ENCODE results near the gene OSCP1. TPM values are rescaled to one million over a fixed set of nuclear protein-coding genes. Genes with fewer than 3 reads are reported as not detected.

Gene OSCP1
- total RNA-seq, 1 experiment from 2014 or later: 5.5 TPM

- intact Hi-C loops (cut with micrococcal nuclease; ENCODE audit: unreplicated experiment): no loop called here
- in situ Hi-C loops (cut with HindIII; ENCODE audit: low pct_unique_long_range_greater_than_20kb, low sequenced_read_pairs): no loop called here
- no TSS peak for BruUV-seq (replicated peaks)
- ChIA-PET CTCF (interaction anchor here (0.7 kb wide), 1 partner anchor 11 kb away, joined by 3 read pairs; no protein-coding TSS in a partner anchor), POLR2A (no interaction called here)
- no peak overlapping the region for H3K4me3 ChIP-seq (ENCODE audit: low read depth in 2 of 2, low read length in 2 of 2)
- no peaks in the 10 kb centered on the region for H3K9me3 ChIP-seq (ENCODE audit: control insufficient read depth, insufficient read depth, low read depth, low read length)
- H3K27me3 ChIP-seq (ENCODE audit: control insufficient read depth, insufficient read depth, low read length): no peaks in the 10 kb centered on the region
- no peak overlapping the region for H3K27ac ChIP-seq (ENCODE audit: low read length)
- no peaks in the 10 kb centered on the region for H3K36me3 ChIP-seq (ENCODE audit: control insufficient read depth, insufficient read depth, low read length)
- peaks cover 2% of the 10 kb centered on the region; the same call in 1 of the 2 replicates for H3K4me1 ChIP-seq (ENCODE audit: control insufficient read depth, insufficient read depth, low read length)
- DNase-seq (ENCODE audit: low read depth, low spot score) (no peak), ATAC-seq (no peak)
- no peak for TF ChIP-seq REST (IDR thresholded peaks at IDR 0.05; ENCODE audit: insufficient read depth in 1 of 2, low read depth in 2 of 2, low read length in 1 of 2)
- no peak for TF ChIP-seq CTCF (IDR thresholded peaks at IDR 0.05)
Measured at GRCh38 chr1:36392836-36393235, 57.4 kb downstream of the OSCP1 start.

- in situ Hi-C loops (cut with HindIII; ENCODE audit: low pct_unique_long_range_greater_than_20kb, low sequenced_read_pairs) (no loop called here), intact Hi-C loops (cut with micrococcal nuclease; ENCODE audit: unreplicated experiment) (no loop called here)
- no peaks in the 10 kb centered on the region for H3K27me3 ChIP-seq (ENCODE audit: control insufficient read depth, insufficient read depth, low read length)
- BruUV-seq (replicated peaks): no TSS peak
- CTCF ChIA-PET: no interaction called here
- ATAC-seq: no peak
- H3K27ac ChIP-seq (ENCODE audit: low read length): no peak overlapping the region
- no peak for DNase-seq (ENCODE audit: low read depth, low spot score)
- peaks cover 16% of the 10 kb centered on the region for H3K4me1 ChIP-seq (ENCODE audit: control insufficient read depth, insufficient read depth, low read length)
- no peak for TF ChIP-seq SIN3A (IDR thresholded peaks at IDR 0.05; ENCODE audit: borderline replicate concordance, insufficient read depth, low read depth, low read length)
- TF ChIP-seq POLR2AphosphoS5 (IDR thresholded peaks at IDR 0.05; ENCODE audit: low read depth, low read length): no peak
- TF ChIP-seq TCF7L2 (IDR thresholded peaks at IDR 0.05; ENCODE audit: low read depth, low read length): no peak
- no peak for TF ChIP-seq CTCF (IDR thresholded peaks at IDR 0.05)
- TF ChIP-seq REST (IDR thresholded peaks at IDR 0.05; ENCODE audit: insufficient read depth in 1 of 2, low read depth in 2 of 2, low read length in 1 of 2): no peak
- H3K9me3 ChIP-seq (ENCODE audit: control insufficient read depth, insufficient read depth, low read depth, low read length): no peaks in the 10 kb centered on the region
- POLR2A ChIA-PET: no interaction called here
- no peaks in the 10 kb centered on the region for H3K36me3 ChIP-seq (ENCODE audit: control insufficient read depth, insufficient read depth, low read length)
- no peak overlapping the region for H3K4me3 ChIP-seq (ENCODE audit: low read depth in 2 of 2, low read length in 2 of 2)
Measured at GRCh38 chr1:36391271-36391670, 59.0 kb downstream of the OSCP1 start.
